Measurements from ENCODE around the gene NMNAT1. TPM values are rescaled to one million over a fixed set of nuclear protein-coding genes. Genes with fewer than 3 reads are reported as not detected.

Gene NMNAT1
- total and polyA plus RNA-seq, 2 of the 8 experiments (the other 6 are each of a cell fraction or from before 2014, with no cell fraction given): 2.0 to 2.5 TPM

- no peak for DNase-seq (ENCODE audit: low read depth in 1 of 2, low spot score in 2 of 2)
- peak overlapping the region; percentile 76 for H3K27ac ChIP-seq (ENCODE audit: low read depth, low read length)
- peak overlapping the region; percentile 50; the same call in 1 of the 2 replicates for H2BK12ac ChIP-seq (ENCODE audit: low read depth, low read length)
- peak; percentile 75 for FAIRE-seq
- H2BK20ac ChIP-seq (ENCODE audit: low read length): no peak overlapping the region
- H3K36me3 ChIP-seq (ENCODE audit: control insufficient read depth in 2 of 4, insufficient read depth in 4 of 4, low read length in 3 of 4): no peaks in the 10 kb centered on the region
- H2AFZ ChIP-seq (ENCODE audit: low read length): peak overlapping the region; percentile 87
- no peak overlapping the region for H2AK5ac ChIP-seq (ENCODE audit: low read depth, low read length)
- no peak overlapping the region for H2BK15ac ChIP-seq (ENCODE audit: low read length)
- no peaks in the 10 kb centered on the region for H3K79me1 ChIP-seq (ENCODE audit: low read depth, low read length)
- no peak overlapping the region for H3K23ac ChIP-seq (ENCODE audit: insufficient read length)
- no peaks in the 10 kb centered on the region for H3K79me2 ChIP-seq (ENCODE audit: control insufficient read depth in 1 of 2, insufficient read depth in 2 of 2, low read length in 2 of 2)
- H3K4me2 ChIP-seq (ENCODE audit: insufficient read depth in 1 of 2, low read depth in 2 of 2, low read length in 2 of 2): peak overlapping the region; percentile 89 to 91
- H4K5ac ChIP-seq (ENCODE audit: insufficient read length, low read depth, low read length): no peak overlapping the region
- H4K8ac ChIP-seq (ENCODE audit: extremely low read depth, insufficient read depth, low read length): peak overlapping the region; percentile 76; the same call in 1 of the 2 replicates
- no peaks in the 10 kb centered on the region for H3K9me3 ChIP-seq (ENCODE audit: insufficient read depth in 2 of 2, low read depth in 1 of 2, low read length in 1 of 2)
- H3K23me2 ChIP-seq (ENCODE audit: low read depth, low read length): peaks cover 5% of the 10 kb centered on the region; the same call in 1 of the 2 replicates
- H4K20me1 ChIP-seq (replicated peaks in 1 of 2; ENCODE audit: control insufficient read depth in 1 of 2, insufficient read depth in 2 of 2, low read length in 2 of 2): no peaks in the 10 kb centered on the region
- no peak overlapping the region for H2BK120ac ChIP-seq (replicated peaks; ENCODE audit: low read depth, low read length)
- peak overlapping the region; percentile 71 to 82 (median 75) for H3K9ac ChIP-seq (replicated peaks in 1 of 4; ENCODE audit: extremely low read depth in 1 of 4, low read depth in 3 of 4, low read length in 3 of 4)
- H4K91ac ChIP-seq (replicated peaks; ENCODE audit: insufficient read length, low read length): peak overlapping the region; percentile 47
- no peaks in the 10 kb centered on the region for H3K4me1 ChIP-seq (replicated peaks in 1 of 4; ENCODE audit: control insufficient read depth in 3 of 4, insufficient read depth in 4 of 4, low read length in 3 of 4)
- CTCF ChIA-PET (ENCODE audit: partially characterized antibody): interaction anchor here (0.6 to 4.3 kb wide), 34 partner anchors 10 to 281 kb away, joined by 3 to 55 read pairs (median 4); no protein-coding TSS in a partner anchor
- H3K14ac ChIP-seq (ENCODE audit: insufficient read length): no peak overlapping the region
- TF ChIP-seq RAD21 (IDR thresholded peaks at IDR 0.05 in 1 of 2, conservative IDR thresholded peaks at IDR 0.05 in 1 of 2; ENCODE audit: low read depth in 2 of 2, low read length in 2 of 2): peak; percentile 70 to 77
- peak in 1 of 2 experiments; percentile 14; a peak in 1 of 4 replicates for TF ChIP-seq SIN3A (conservative IDR thresholded peaks at IDR 0.05 in 1 of 2, IDR thresholded peaks at IDR 0.05 in 1 of 2; ENCODE audit: low read depth in 1 of 2, low read length in 2 of 2)
- no peak for TF ChIP-seq SP1 (IDR thresholded peaks at IDR 0.05; ENCODE audit: low read depth, low read length)
- TF ChIP-seq TAF7 (optimal IDR thresholded peaks at IDR 0.05; ENCODE audit: borderline replicate concordance, low read depth, low read length): no peak
- TF ChIP-seq E2F6 (IDR thresholded peaks at IDR 0.05): no peak
- no peak for TF ChIP-seq EP300 (IDR thresholded peaks at IDR 0.05; ENCODE audit: borderline replicate concordance in 1 of 2, low read depth in 2 of 2, low read length in 2 of 2)
- peak in 2 of 3 experiments; percentile 51 to 61; a peak in 3 of 4 replicates for TF ChIP-seq CTCF (IDR thresholded peaks at IDR 0.05; ENCODE audit: control extremely low read depth in 1 of 3, insufficient read depth in 1 of 3, low read depth in 1 of 3, low read length in 3 of 3)
- TF ChIP-seq SIRT6 (IDR thresholded peaks at IDR 0.05; ENCODE audit: low read length): no peak
- H3K18ac ChIP-seq (ENCODE audit: extremely low read depth, low read length): peak overlapping the region; percentile 78; the same call in 1 of the 2 replicates
- peak overlapping the region; percentile 27 for H3K56ac ChIP-seq (replicated peaks; ENCODE audit: insufficient read length, low read depth, low read length)
- H3K4me3 ChIP-seq (ENCODE audit: extremely low read depth in 1 of 4, insufficient read depth in 2 of 4, low read depth in 3 of 4, low read length in 4 of 4): peak overlapping the region; percentile 68 to 94 (median 82)
- no peaks in the 10 kb centered on the region for H3K27me3 ChIP-seq (replicated peaks in 1 of 4; ENCODE audit: control insufficient read depth in 3 of 4, extremely low read depth in 1 of 4, insufficient read depth in 3 of 4, low read length in 3 of 4)
- POLR2A ChIA-PET (ENCODE audit: partially characterized antibody): interaction anchor here (0.8 to 2.6 kb wide), 15 partner anchors 11 to 268 kb away, joined by 3 to 11 read pairs (median 6); partner anchors contain the start of genes CTNNBIP1, KIF1B and UBE4B
- peak overlapping the region; percentile 81 for H2BK5ac ChIP-seq (ENCODE audit: low read depth, low read length)
- 4% methylated on average over 14 of the region's 14 CpGs; no CpG with 5 or more reads in 1 of the 2 experiments for WGBS, 2 experiments (ENCODE audit: extremely low coverage in 1 of 2, insufficient coverage in 1 of 2, insufficient read length in 1 of 2, insufficient replicate concordance in 2 of 2, low coverage in 1 of 2, low lambda C conversion rate in 2 of 2, missing lambda C conversion rate in 1 of 2)
- peak overlapping the region; percentile 71 for H3K4ac ChIP-seq (replicated peaks; ENCODE audit: insufficient read length, low read depth, low read length)
Measured at GRCh38 chr1:9942399-9942938, 806 bp upstream of the NMNAT1 start.

Measured in H1 (cell line).